OCI-LY3 (cell line): ENCODE results near the gene OXLD1.

ENCODE experiments used
- H2AFZ ChIP-seq: fragments of 200-600, 300-600 bp; shearing (Covaris generic); 2 replicates; pipeline ENCODE4 v1.6.0; 2014; ENCODE audit warnings: antibody characterized with exemption, low read depth, low read length
- H3K27ac ChIP-seq: fragments of 200-600, 300-600 bp; sonication (generic); 2 replicates; pipeline ENCODE4 v1.5.1; 2014; ENCODE audit warnings: mild to moderate bottlenecking, low read length, moderate library complexity, mixed read lengths
- H3K27me3 ChIP-seq: fragments of 200-600, 300-600 bp; sonication (generic); 2 replicates; pipeline ENCODE4 v1.6.1; 2014; ENCODE audit warnings: low read depth, low read length, mixed read lengths
- H3K36me3 ChIP-seq: fragments of 200-600, 300-600 bp; sonication (generic); replicated peaks from 2 replicates; pipeline ENCODE3; 2014; ENCODE audit warnings: low read depth, low read length, mixed read lengths
- H3K4me1 ChIP-seq: fragments of 300-600, 200-600 bp; sonication (generic); 2 replicates; pipeline ENCODE4 v1.6.1; 2014; ENCODE audit warnings: low read length, mixed read lengths
- H3K4me2 ChIP-seq: fragments of 200-600, 300-600 bp; sonication (generic); 2 replicates; pipeline ENCODE4 v1.6.1; 2014; ENCODE audit warnings: low read length, mixed read lengths
- H3K4me3 ChIP-seq: fragments of 300-600, 200-600 bp; sonication (generic); 2 replicates; pipeline ENCODE4 v1.5.1; 2014; ENCODE audit warnings: antibody characterized with exemption, mild to moderate bottlenecking, low read length, moderate library complexity
- H3K79me2 ChIP-seq: fragments of 300-600, 200-600 bp; shearing (Covaris generic); 2 replicates; pipeline ENCODE4 v1.6.1; 2014; ENCODE audit warnings: mild to moderate bottlenecking, low read length, mixed read lengths
- H3K9ac ChIP-seq: fragments of 300-600, 200-600 bp; shearing (Covaris generic); 2 replicates; pipeline ENCODE4 v1.6.0; 2014; ENCODE audit warnings: mild to moderate bottlenecking, low read length, moderate library complexity
- H3K9me3 ChIP-seq: fragments of 200-600, 300-600 bp; shearing (Covaris generic); 2 replicates; pipeline ENCODE4 v1.6.1; 2014; ENCODE audit warnings: low read length, mixed read lengths; ENCODE audit not compliant: insufficient read depth
- H4K20me1 ChIP-seq: fragments of 200-600, 300-600 bp; sonication (generic); 2 replicates; pipeline ENCODE4 v1.6.1; 2016; ENCODE audit warnings: low read length, mixed read lengths; ENCODE audit not compliant: insufficient read depth
- EZH2phosphoT487 ChIP-seq: fragments of 200-600 bp; shearing (Covaris generic); IDR thresholded peaks from 2 replicates; pipeline ENCODE4 v1.6.1; 2018; ENCODE audit warnings: antibody characterized with exemption, mixed run types, low read depth
- TF ChIP-seq, protein P1 (sequence below): fragments of 200-600, 300-600 bp; sonication (generic); IDR thresholded peaks from 2 replicates; pipeline ENCODE4 v1.5.1; 2014; ENCODE audit warnings: antibody characterized with exemption, low read length, low read depth

The OXLD1 gene

DNA sequence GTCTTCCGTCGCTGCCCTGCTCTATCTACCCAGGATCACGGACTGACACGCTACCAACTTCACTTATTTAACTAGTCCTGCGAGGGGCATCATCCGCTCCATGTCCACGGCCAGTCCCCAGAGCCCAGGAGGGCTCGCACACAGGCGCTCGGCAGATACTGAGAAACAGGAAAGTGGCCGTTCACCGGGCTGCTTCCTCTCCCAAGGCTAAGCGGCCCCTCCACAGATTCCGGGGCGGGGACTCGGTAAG is 388 bp downstream of the OXLD1 start:
- no peak for TF ChIP-seq EZH2phosphoT487
- peak overlapping the region; percentile 93 for H3K4me2 ChIP-seq
- peaks cover 32% of the 10 kb centered on the region for H3K36me3 ChIP-seq
- no peaks in the 10 kb centered on the region for H3K27me3 ChIP-seq
- H3K27ac ChIP-seq: peak overlapping the region; percentile 67
- no peak overlapping the region for H2AFZ ChIP-seq
- H3K9me3 ChIP-seq: no peaks in the 10 kb centered on the region
- H3K9ac ChIP-seq: peak overlapping the region; percentile 94
- peaks cover 22% of the 10 kb centered on the region for H3K4me1 ChIP-seq
- peak overlapping the region; percentile 96 for H3K4me3 ChIP-seq
- peaks cover 42% of the 10 kb centered on the region for H3K79me2 ChIP-seq
- H4K20me1 ChIP-seq: no peaks in the 10 kb centered on the region

DNA sequence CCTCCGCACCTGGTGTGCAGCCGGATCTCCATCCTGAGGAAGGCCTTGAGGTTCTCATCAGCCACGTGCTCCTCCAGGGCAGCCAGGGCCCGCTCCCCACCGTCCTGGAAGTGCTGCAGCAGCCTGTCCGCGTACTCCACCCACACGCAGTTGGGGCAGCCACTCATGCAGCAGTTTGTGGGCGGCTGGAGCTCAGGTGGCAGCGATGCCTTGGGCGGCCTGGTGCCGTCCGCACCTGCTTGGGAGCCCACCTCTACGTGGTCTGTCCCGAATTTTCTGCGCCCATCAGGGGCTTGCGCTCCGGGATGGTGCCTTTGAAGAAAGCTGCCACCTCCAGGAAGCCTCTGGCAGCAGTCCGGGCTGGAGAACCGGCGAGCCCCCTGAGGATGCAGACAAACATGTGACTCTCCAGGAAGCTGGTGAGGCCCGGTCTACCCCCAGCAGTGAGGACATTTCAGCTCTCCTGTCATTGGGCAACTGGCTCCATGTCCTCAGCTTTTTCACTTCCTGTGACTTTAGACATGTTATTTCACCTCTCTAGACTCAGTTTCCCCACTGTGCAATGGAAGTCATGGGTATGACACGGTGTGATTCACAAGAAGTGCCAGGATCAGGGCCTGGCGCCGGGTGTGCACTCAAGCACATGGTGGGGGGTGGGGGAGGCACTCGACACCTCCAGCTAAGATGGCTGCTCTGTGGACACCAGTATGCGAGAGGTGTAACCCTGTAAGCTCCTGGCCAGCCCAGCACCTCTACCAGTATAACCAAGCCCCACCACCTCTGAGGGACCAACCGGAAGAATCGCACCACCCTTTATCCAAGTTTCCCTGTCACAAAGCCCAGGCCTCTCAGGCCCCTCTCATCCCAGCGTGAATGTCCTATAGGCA is 957 bp downstream of the OXLD1 start:
- no peak overlapping the region for H2AFZ ChIP-seq

DNA sequence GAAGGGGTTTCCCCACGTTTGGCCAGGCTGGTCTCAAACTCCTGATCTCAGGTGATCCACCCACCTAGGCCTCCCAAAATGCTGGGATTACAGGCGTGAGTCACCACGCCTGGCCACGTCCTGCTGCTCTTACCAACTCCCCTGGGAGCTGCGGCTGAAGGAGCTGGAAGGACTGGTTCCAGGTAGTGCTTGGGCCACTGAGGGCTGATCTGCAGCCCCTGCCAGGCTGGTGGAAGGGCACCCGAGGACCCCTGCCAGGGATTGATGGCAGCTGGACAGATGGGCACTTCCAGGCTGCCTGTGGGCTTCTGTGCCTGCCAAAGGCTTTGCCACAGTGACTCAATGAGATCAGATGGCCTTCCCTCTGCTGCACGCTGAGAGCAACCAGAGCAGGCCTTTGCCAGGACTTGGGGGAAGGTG is 2.3 kb downstream of the OXLD1 start:
- TF ChIP-seq, protein P1, sequence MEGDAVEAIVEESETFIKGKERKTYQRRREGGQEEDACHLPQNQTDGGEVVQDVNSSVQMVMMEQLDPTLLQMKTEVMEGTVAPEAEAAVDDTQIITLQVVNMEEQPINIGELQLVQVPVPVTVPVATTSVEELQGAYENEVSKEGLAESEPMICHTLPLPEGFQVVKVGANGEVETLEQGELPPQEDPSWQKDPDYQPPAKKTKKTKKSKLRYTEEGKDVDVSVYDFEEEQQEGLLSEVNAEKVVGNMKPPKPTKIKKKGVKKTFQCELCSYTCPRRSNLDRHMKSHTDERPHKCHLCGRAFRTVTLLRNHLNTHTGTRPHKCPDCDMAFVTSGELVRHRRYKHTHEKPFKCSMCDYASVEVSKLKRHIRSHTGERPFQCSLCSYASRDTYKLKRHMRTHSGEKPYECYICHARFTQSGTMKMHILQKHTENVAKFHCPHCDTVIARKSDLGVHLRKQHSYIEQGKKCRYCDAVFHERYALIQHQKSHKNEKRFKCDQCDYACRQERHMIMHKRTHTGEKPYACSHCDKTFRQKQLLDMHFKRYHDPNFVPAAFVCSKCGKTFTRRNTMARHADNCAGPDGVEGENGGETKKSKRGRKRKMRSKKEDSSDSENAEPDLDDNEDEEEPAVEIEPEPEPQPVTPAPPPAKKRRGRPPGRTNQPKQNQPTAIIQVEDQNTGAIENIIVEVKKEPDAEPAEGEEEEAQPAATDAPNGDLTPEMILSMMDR: no peak
- TF ChIP-seq EZH2phosphoT487: no peak
- H4K20me1 ChIP-seq: no peaks in the 10 kb centered on the region
- no peak overlapping the region for H3K4me3 ChIP-seq
- H3K27ac ChIP-seq: no peak overlapping the region
- peaks cover 39% of the 10 kb centered on the region for H3K79me2 ChIP-seq
- no peak overlapping the region for H3K4me2 ChIP-seq
- no peak overlapping the region for H3K9ac ChIP-seq
- H3K4me1 ChIP-seq: peaks cover 25% of the 10 kb centered on the region
- H3K9me3 ChIP-seq: no peaks in the 10 kb centered on the region
- no peak overlapping the region for H2AFZ ChIP-seq
- peaks cover 23% of the 10 kb centered on the region for H3K36me3 ChIP-seq
- no peaks in the 10 kb centered on the region for H3K27me3 ChIP-seq

More for the DNA sequence above, 957 bp downstream of the OXLD1 start:
- peak overlapping the region; percentile 93 for H3K4me2 ChIP-seq
- H3K4me1 ChIP-seq: peaks cover 22% of the 10 kb centered on the region
- TF ChIP-seq EZH2phosphoT487: no peak
- TF ChIP-seq, protein P1: no peak
- H3K27ac ChIP-seq: peak overlapping the region; percentile 67
- H3K9ac ChIP-seq: peak overlapping the region; percentile 94
- H3K36me3 ChIP-seq: peaks cover 30% of the 10 kb centered on the region
- no peaks in the 10 kb centered on the region for H4K20me1 ChIP-seq
- peak overlapping the region; percentile 96 for H3K4me3 ChIP-seq
- no peaks in the 10 kb centered on the region for H3K9me3 ChIP-seq
- H3K79me2 ChIP-seq: peaks cover 42% of the 10 kb centered on the region
- H3K27me3 ChIP-seq: no peaks in the 10 kb centered on the region

DNA sequence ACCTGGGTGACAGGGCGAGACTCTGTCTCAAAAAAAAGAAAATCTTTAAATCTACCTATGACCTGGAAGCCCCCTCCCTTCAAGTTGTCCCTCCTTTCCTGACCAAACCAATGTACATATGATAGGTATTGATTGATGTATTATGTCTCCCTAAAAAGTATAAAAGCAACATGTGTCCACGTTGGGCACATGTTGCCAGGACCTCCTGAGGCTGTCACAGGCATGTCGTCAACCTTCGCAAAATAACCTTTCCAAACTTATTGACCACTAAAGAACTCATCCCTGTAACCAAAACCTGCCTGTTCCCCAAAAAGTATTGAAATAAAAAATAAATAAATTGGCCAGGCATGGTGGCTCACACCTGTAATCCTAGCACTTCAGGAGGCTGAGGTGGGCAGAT is 4.4 kb downstream of the OXLD1 start:
- Histone ChIP-seq H3K4me3 (no peak overlapping the region), H3K4me1 (peaks cover 18% of the 10 kb centered on the region), H3K79me2 (peaks cover 22% of the 10 kb centered on the region), H3K27me3 (no peaks in the 10 kb centered on the region), H3K4me2 (no peak overlapping the region), H3K27ac (no peak overlapping the region), H3K36me3 (peaks cover 12% of the 10 kb centered on the region), H2AFZ (no peak overlapping the region), H3K9me3 (no peaks in the 10 kb centered on the region), H3K9ac (no peak overlapping the region), H4K20me1 (no peaks in the 10 kb centered on the region)
- TF ChIP-seq, protein P1: no peak
- no peak for TF ChIP-seq EZH2phosphoT487
